Smooth muscle cell (in vitro differentiated cells): ENCODE results near the gene CELA1. TPM values are rescaled to one million over a fixed set of nuclear protein-coding genes. Genes with fewer than 3 reads are reported as not detected.

ENCODE experiments used
- DNase-seq: peaks from one replicate; lab custom pipeline; 2025; ENCODE audit not compliant: unreplicated experiment; lab: John Stamatoyannopoulos, UW
- H2AFZ ChIP-seq: fragments of 200-600 bp; sonication (generic); 2 replicates; pipeline ENCODE4 v1.6.0; 2016; ENCODE audit warnings: antibody characterized with exemption, low read depth, mild to moderate bottlenecking
- H3F3A ChIP-seq: fragments of 200-600 bp; sonication (generic); 2 replicates; pipeline ENCODE4 v1.6.0; 2017; ENCODE audit warnings: antibody characterized with exemption, low read depth
- H3K27ac ChIP-seq: fragments of 200-600 bp; sonication (generic); 2 replicates; pipeline ENCODE4 v1.5.1; 2016; ENCODE audit warnings: low read depth, mild to moderate bottlenecking
- H3K27me3 ChIP-seq: fragments of 200-600 bp; sonication (generic); 2 replicates; pipeline ENCODE4 v1.6.1; 2016; ENCODE audit warnings: low read depth, mild to moderate bottlenecking
- H3K36me3 ChIP-seq: fragments of 200-600 bp; sonication (generic); 2 replicates; pipeline ENCODE4 v1.5.1; 2016; ENCODE audit warnings: low read depth
- H3K4me1 ChIP-seq: fragments of 200-600 bp; sonication (generic); 2 replicates; pipeline ENCODE4 v1.5.1; 2016; ENCODE audit warnings: low read depth
- H3K4me2 ChIP-seq: fragments of 200-600 bp; sonication (generic); 2 replicates; pipeline ENCODE4 v1.6.0; 2016; ENCODE audit warnings: mild to moderate bottlenecking
- H3K4me3 ChIP-seq: fragments of 200-600 bp; sonication (generic); 2 replicates; pipeline ENCODE4 v1.5.1; 2016; ENCODE audit warnings: mild to moderate bottlenecking
- H3K79me2 ChIP-seq: fragments of 200-600 bp; sonication (generic); 2 replicates; pipeline ENCODE4 v1.6.0; 2016; ENCODE audit warnings: low read depth, mild to moderate bottlenecking
- H3K9ac ChIP-seq: fragments of 200-600 bp; sonication (generic); 2 replicates; pipeline ENCODE4 v1.6.0; 2016; ENCODE audit warnings: low read depth
- H3K9me3 ChIP-seq: fragments of 200-600 bp; sonication (generic); replicated peaks from 2 replicates; pipeline ENCODE4 v1.5.1; 2016; ENCODE audit warnings: low read depth
- H4K20me1 ChIP-seq: fragments of 200-600 bp; sonication (generic); 2 replicates; pipeline ENCODE4 v1.6.0; 2016; ENCODE audit warnings: low read depth
- CTCF ChIP-seq: fragments of 200-600 bp; sonication (generic); IDR thresholded peaks from 2 replicates; pipeline ENCODE4 v1.5.1; 2017; ENCODE audit warnings: borderline replicate concordance, mild to moderate bottlenecking, antibody characterized with exemption; ENCODE audit not compliant: insufficient read depth, poor library complexity, severe bottlenecking
- WGBS: methylation state at CpG from one replicate; pipeline ENCODE4 v1.1.7; 2016; ENCODE audit warnings: low lambda C conversion rate; 5-methylcytosine and 5-hydroxymethylcytosine counted together
- polyA plus RNA-seq: library from polyadenylated mRNA; unstranded; fragments of >200 nt; fragmentation: Nextera tagmentation; extraction: Ambion mirVana; gene quantifications from 2 replicates; pipeline ENCODE4 v1.2.1, GENCODE V29; 2016
- total RNA-seq: library from RNA; depleted of rRNA; stranded (reverse); fragments of >200 nt; gene quantifications from 2 replicates; pipeline ENCODE4 v1.2.3, GENCODE V29; 2014

CELA1 gene
- total and polyA plus RNA-seq, 2 experiments from 2014 or later = not detected

DNA sequence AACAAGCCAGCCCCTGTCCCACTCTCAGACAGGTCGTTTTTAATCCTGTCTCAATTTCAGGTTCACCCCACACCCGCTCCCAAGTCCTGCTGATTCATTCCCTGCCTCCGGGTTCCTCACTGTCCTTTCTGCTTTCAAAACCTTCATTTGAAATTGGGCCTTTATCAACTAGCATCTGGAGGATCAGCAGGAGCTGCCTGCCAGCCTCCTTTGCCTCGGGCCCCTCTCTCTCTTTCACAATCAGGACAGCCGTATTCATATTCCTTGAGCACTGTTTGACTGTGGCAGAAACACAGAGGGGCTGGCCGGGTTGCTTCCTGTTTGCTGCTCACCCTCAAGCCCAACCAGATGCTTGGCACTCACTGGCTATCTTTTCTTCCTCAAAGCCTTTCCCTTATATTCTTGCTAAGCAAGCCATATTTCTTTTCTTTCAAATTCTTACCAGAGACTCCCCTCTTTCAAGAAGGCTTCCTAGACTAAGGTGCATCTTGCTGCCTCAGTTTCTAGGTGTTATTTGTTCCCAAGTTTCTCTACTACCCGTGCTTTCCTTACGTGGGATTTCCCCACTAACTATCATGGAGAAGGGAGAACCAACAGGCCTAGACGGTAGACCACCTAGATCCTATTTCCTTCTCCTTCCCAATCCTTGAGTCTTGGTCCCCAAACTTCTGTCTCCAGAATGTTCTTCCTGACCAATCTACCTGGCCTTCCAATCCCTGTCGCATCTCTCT lies 41.8 kb upstream of the CELA1 start:
- no peak for TF ChIP-seq CTCF
- no peaks in the 10 kb centered on the region for H3K79me2 ChIP-seq
- H3K36me3 ChIP-seq = no peaks in the 10 kb centered on the region
- no peak for DNase-seq
- no peaks in the 10 kb centered on the region for H3K9me3 ChIP-seq
- peaks cover 7% of the 10 kb centered on the region for H3F3A ChIP-seq
- H3K27ac ChIP-seq = peak overlapping the region; percentile 55
- H3K4me1 ChIP-seq = peaks cover 8% of the 10 kb centered on the region
- peak overlapping the region; percentile 39 for H3K4me2 ChIP-seq
- 41% methylated on average over 10 of the region's 10 CpGs for WGBS
- H3K9ac ChIP-seq = peak overlapping the region; percentile 13
- H3K27me3 ChIP-seq = no peaks in the 10 kb centered on the region
- no peaks in the 10 kb centered on the region for H4K20me1 ChIP-seq
- peak overlapping the region; percentile 47 for H2AFZ ChIP-seq
- H3K4me3 ChIP-seq = no peak overlapping the region

- Histone ChIP-seq H3K79me2 (no peaks in the 10 kb centered on the region), H3K9me3 (no peaks in the 10 kb centered on the region), H4K20me1 (no peaks in the 10 kb centered on the region), H3K4me1 (peaks cover 9% of the 10 kb centered on the region), H3K4me2 (no peak overlapping the region), H2AFZ (no peak overlapping the region), H3F3A (peaks cover 4% of the 10 kb centered on the region), H3K27me3 (no peaks in the 10 kb centered on the region), H3K9ac (no peak overlapping the region), H3K4me3 (no peak overlapping the region), H3K27ac (no peak overlapping the region), H3K36me3 (no peaks in the 10 kb centered on the region)
- DNase-seq = no peak
- no peak for TF ChIP-seq CTCF
- 78% methylated on average over 4 of the region's 4 CpGs for WGBS
Measured at GRCh38 chr12:51386351-51386750, 39.9 kb upstream of the CELA1 start.

GRCh38 chr12:51383269-51383905 lies 36.9 kb upstream of the CELA1 start:
- no peak for DNase-seq
- Histone ChIP-seq H2AFZ (no peak overlapping the region), H3F3A (no peaks in the 10 kb centered on the region), H3K27ac (no peak overlapping the region), H3K9ac (no peak overlapping the region), H3K27me3 (no peaks in the 10 kb centered on the region), H3K9me3 (no peaks in the 10 kb centered on the region), H3K4me3 (no peak overlapping the region), H4K20me1 (no peaks in the 10 kb centered on the region), H3K36me3 (no peaks in the 10 kb centered on the region), H3K79me2 (no peaks in the 10 kb centered on the region), H3K4me2 (no peak overlapping the region), H3K4me1 (peaks cover 9% of the 10 kb centered on the region)
- WGBS = 61% methylated on average over 6 of the region's 6 CpGs
- no peak for TF ChIP-seq CTCF
